ENCODE data around the gene TEPSIN.

TEPSIN gene

GRCh38 chr17:81193051-81193410 lies 45.8 kb downstream of the TEPSIN start:
- Histone ChIP-seq H3K27ac (ENCODE audit: insufficient read depth, low read length, poor library complexity, severe bottlenecking) (no peak overlapping the region), H3K4me3 (ENCODE audit: insufficient read depth, low read depth, low read length, poor library complexity, severe bottlenecking) (no peak overlapping the region), H3K9me3 (ENCODE audit: control insufficient read depth, low read length) (no peaks in the 10 kb centered on the region), H3K36me3 (ENCODE audit: control insufficient read depth, insufficient read depth, low read length) (no peaks in the 10 kb centered on the region), H3K4me1 (ENCODE audit: control insufficient read depth, insufficient read depth, low read length, poor library complexity, severe bottlenecking) (no peaks in the 10 kb centered on the region), H3K27me3 (replicated peaks; ENCODE audit: control insufficient read depth, insufficient read depth, low read length, poor library complexity, severe bottlenecking) (no peaks in the 10 kb centered on the region)
- DNase-seq: no peak

GRCh38 chr17:81192386-81193050 lies 46.3 kb downstream of the TEPSIN start:
- Histone ChIP-seq H3K27ac (ENCODE audit: insufficient read depth, low read length, poor library complexity, severe bottlenecking) (no peak overlapping the region), H3K4me3 (ENCODE audit: insufficient read depth, low read depth, low read length, poor library complexity, severe bottlenecking) (no peak overlapping the region), H3K4me1 (ENCODE audit: control insufficient read depth, insufficient read depth, low read length, poor library complexity, severe bottlenecking) (no peaks in the 10 kb centered on the region), H3K36me3 (ENCODE audit: control insufficient read depth, insufficient read depth, low read length) (no peaks in the 10 kb centered on the region), H3K9me3 (ENCODE audit: control insufficient read depth, low read length) (no peaks in the 10 kb centered on the region), H3K27me3 (replicated peaks; ENCODE audit: control insufficient read depth, insufficient read depth, low read length, poor library complexity, severe bottlenecking) (no peaks in the 10 kb centered on the region)
- no peak for DNase-seq

DNA sequence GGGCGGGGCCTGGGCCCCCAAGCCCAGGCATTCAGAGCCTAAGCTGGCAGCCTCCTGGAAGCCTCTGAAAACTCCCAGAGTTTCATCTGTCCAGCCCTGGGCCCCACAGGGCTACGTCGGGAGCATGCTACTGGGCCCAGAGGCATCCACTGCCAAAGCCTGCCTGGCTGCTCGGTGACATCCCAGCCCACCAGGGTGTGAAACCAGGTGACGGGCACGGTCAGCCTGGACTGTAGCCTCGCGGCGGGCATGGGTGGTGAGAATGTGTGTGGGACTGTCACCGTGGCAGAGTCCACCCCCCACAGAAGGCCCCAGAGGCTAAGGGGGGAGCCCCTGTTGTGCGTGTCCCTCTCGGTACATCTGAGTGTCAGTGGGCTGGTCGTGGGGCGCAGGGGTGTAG lies 47.2 kb downstream of the TEPSIN start:
- no peaks in the 10 kb centered on the region for H3K36me3 ChIP-seq (ENCODE audit: control insufficient read depth, insufficient read depth, low read length)
- no peak overlapping the region for H3K4me3 ChIP-seq (ENCODE audit: insufficient read depth, low read depth, low read length, poor library complexity, severe bottlenecking)
- no peaks in the 10 kb centered on the region for H3K9me3 ChIP-seq (ENCODE audit: control insufficient read depth, low read length)
- no peak overlapping the region for H3K27ac ChIP-seq (ENCODE audit: insufficient read depth, low read length, poor library complexity, severe bottlenecking)
- no peaks in the 10 kb centered on the region for H3K27me3 ChIP-seq (replicated peaks; ENCODE audit: control insufficient read depth, insufficient read depth, low read length, poor library complexity, severe bottlenecking)
- H3K4me1 ChIP-seq (ENCODE audit: control insufficient read depth, insufficient read depth, low read length, poor library complexity, severe bottlenecking): no peaks in the 10 kb centered on the region
- DNase-seq: no peak

- Histone ChIP-seq H3K4me1 (ENCODE audit: control insufficient read depth, insufficient read depth, low read length, poor library complexity, severe bottlenecking) (no peaks in the 10 kb centered on the region), H3K27me3 (replicated peaks; ENCODE audit: control insufficient read depth, insufficient read depth, low read length, poor library complexity, severe bottlenecking) (no peaks in the 10 kb centered on the region), H3K9me3 (ENCODE audit: control insufficient read depth, low read length) (no peaks in the 10 kb centered on the region), H3K36me3 (ENCODE audit: control insufficient read depth, insufficient read depth, low read length) (no peaks in the 10 kb centered on the region), H3K27ac (ENCODE audit: insufficient read depth, low read length, poor library complexity, severe bottlenecking) (no peak overlapping the region), H3K4me3 (ENCODE audit: insufficient read depth, low read depth, low read length, poor library complexity, severe bottlenecking) (no peak overlapping the region)
- no peak for DNase-seq
Measured at GRCh38 chr17:81191116-81191515, 47.7 kb downstream of the TEPSIN start.

DNA sequence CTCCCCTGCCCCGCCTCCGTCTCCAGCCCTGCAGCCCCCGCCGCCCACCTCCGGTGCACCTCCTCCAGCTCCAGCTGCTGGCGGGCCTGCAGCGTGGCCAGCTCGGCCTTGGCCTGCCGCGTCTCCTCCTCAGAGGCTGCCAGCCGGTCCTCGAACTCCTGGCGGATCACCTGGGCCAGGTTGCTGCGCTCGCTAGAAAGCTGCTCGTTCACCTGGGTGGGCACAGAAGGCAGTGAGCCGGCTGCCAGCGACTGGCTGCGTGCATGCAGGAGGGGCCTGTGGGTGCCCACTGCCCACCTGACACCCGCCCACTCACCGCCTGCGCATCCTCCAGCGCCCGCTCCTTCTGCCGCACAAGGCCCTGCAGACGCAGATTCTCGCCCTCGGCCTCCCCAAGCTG lies 48.3 kb downstream of the TEPSIN start:
- H3K36me3 ChIP-seq (ENCODE audit: control insufficient read depth, insufficient read depth, low read length): no peaks in the 10 kb centered on the region
- no peak overlapping the region for H3K27ac ChIP-seq (ENCODE audit: insufficient read depth, low read length, poor library complexity, severe bottlenecking)
- H3K4me3 ChIP-seq (ENCODE audit: insufficient read depth, low read depth, low read length, poor library complexity, severe bottlenecking): no peak overlapping the region
- no peaks in the 10 kb centered on the region for H3K4me1 ChIP-seq (ENCODE audit: control insufficient read depth, insufficient read depth, low read length, poor library complexity, severe bottlenecking)
- no peaks in the 10 kb centered on the region for H3K27me3 ChIP-seq (replicated peaks; ENCODE audit: control insufficient read depth, insufficient read depth, low read length, poor library complexity, severe bottlenecking)
- DNase-seq: no peak
- H3K9me3 ChIP-seq (ENCODE audit: control insufficient read depth, low read length): no peaks in the 10 kb centered on the region

- Histone ChIP-seq H3K27ac (ENCODE audit: insufficient read depth, low read length, poor library complexity, severe bottlenecking) (no peak overlapping the region), H3K4me3 (ENCODE audit: insufficient read depth, low read depth, low read length, poor library complexity, severe bottlenecking) (no peak overlapping the region), H3K36me3 (ENCODE audit: control insufficient read depth, insufficient read depth, low read length) (no peaks in the 10 kb centered on the region), H3K9me3 (ENCODE audit: control insufficient read depth, low read length) (no peaks in the 10 kb centered on the region), H3K27me3 (replicated peaks; ENCODE audit: control insufficient read depth, insufficient read depth, low read length, poor library complexity, severe bottlenecking) (no peaks in the 10 kb centered on the region), H3K4me1 (ENCODE audit: control insufficient read depth, insufficient read depth, low read length, poor library complexity, severe bottlenecking) (no peaks in the 10 kb centered on the region)
- no peak for DNase-seq
Measured at GRCh38 chr17:81189670-81190530, 49.0 kb downstream of the TEPSIN start.

- Histone ChIP-seq H3K9me3 (ENCODE audit: control insufficient read depth, low read length) (no peaks in the 10 kb centered on the region), H3K36me3 (ENCODE audit: control insufficient read depth, insufficient read depth, low read length) (no peaks in the 10 kb centered on the region), H3K27me3 (replicated peaks; ENCODE audit: control insufficient read depth, insufficient read depth, low read length, poor library complexity, severe bottlenecking) (no peaks in the 10 kb centered on the region), H3K4me3 (ENCODE audit: insufficient read depth, low read depth, low read length, poor library complexity, severe bottlenecking) (no peak overlapping the region), H3K4me1 (ENCODE audit: control insufficient read depth, insufficient read depth, low read length, poor library complexity, severe bottlenecking) (no peaks in the 10 kb centered on the region), H3K27ac (ENCODE audit: insufficient read depth, low read length, poor library complexity, severe bottlenecking) (no peak overlapping the region)
- no peak for DNase-seq
Measured at GRCh38 chr17:81189016-81189415, 49.8 kb downstream of the TEPSIN start.

GRCh38 chr17:81188491-81188840 lies 50.4 kb downstream of the TEPSIN start:
- Histone ChIP-seq H3K4me1 (ENCODE audit: control insufficient read depth, insufficient read depth, low read length, poor library complexity, severe bottlenecking) (no peaks in the 10 kb centered on the region), H3K27me3 (replicated peaks; ENCODE audit: control insufficient read depth, insufficient read depth, low read length, poor library complexity, severe bottlenecking) (no peaks in the 10 kb centered on the region), H3K4me3 (ENCODE audit: insufficient read depth, low read depth, low read length, poor library complexity, severe bottlenecking) (no peak overlapping the region), H3K36me3 (ENCODE audit: control insufficient read depth, insufficient read depth, low read length) (no peaks in the 10 kb centered on the region), H3K9me3 (ENCODE audit: control insufficient read depth, low read length) (no peaks in the 10 kb centered on the region), H3K27ac (ENCODE audit: insufficient read depth, low read length, poor library complexity, severe bottlenecking) (no peak overlapping the region)
- DNase-seq: no peak

DNA sequence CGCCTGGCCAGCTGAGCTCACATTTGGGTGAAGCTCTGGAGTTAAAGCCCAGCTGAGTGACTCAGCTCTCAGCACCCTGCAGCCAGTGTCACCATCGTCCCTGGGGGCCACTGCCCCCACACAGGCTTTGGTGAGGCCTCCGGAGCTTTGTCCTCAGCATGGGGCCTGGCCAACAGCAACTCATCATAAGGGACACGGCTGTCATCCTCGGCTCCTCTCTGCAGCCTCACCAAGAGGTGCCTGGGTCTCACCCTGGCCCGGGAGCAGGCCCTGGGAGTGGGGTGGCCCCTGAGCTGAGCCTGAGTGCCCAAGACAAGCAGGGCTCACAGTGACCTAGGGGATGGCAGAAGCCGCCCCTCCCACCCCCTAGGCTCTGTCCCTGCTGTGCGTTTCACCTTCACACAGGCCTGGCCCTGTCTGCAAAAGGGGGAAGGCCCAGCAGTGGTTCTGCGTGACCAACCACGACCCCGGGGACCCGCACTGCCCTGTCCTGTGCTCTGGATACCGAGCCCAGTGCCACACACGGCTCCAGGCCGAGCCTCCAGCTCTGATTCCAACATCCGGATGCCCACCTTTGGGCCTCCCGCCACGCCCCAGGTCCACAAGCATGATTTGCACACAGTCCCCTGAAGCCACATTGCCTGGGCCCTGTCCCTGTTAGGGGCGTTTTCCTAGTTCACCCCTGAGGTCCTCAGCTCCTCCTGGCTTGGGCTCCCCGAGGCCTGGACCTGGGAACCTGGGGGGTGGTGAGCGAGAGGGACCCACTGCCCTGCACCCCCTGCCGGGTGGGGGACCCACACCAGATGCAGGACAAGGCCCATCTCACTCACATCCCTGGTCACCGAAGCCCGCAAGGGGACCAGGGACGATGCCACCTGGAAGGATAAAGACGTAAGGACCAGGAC lies 51.0 kb downstream of the TEPSIN start:
- DNase-seq: no peak
- Histone ChIP-seq H3K27me3 (replicated peaks; ENCODE audit: control insufficient read depth, insufficient read depth, low read length, poor library complexity, severe bottlenecking) (no peaks in the 10 kb centered on the region), H3K4me1 (ENCODE audit: control insufficient read depth, insufficient read depth, low read length, poor library complexity, severe bottlenecking) (no peaks in the 10 kb centered on the region), H3K27ac (ENCODE audit: insufficient read depth, low read length, poor library complexity, severe bottlenecking) (no peak overlapping the region), H3K4me3 (ENCODE audit: insufficient read depth, low read depth, low read length, poor library complexity, severe bottlenecking) (no peak overlapping the region), H3K9me3 (ENCODE audit: control insufficient read depth, low read length) (no peaks in the 10 kb centered on the region), H3K36me3 (ENCODE audit: control insufficient read depth, insufficient read depth, low read length) (no peaks in the 10 kb centered on the region)

GRCh38 chr17:81187120-81187519 lies 51.7 kb downstream of the TEPSIN start:
- Histone ChIP-seq H3K27me3 (replicated peaks; ENCODE audit: control insufficient read depth, insufficient read depth, low read length, poor library complexity, severe bottlenecking) (no peaks in the 10 kb centered on the region), H3K4me3 (ENCODE audit: insufficient read depth, low read depth, low read length, poor library complexity, severe bottlenecking) (no peak overlapping the region), H3K27ac (ENCODE audit: insufficient read depth, low read length, poor library complexity, severe bottlenecking) (no peak overlapping the region), H3K4me1 (ENCODE audit: control insufficient read depth, insufficient read depth, low read length, poor library complexity, severe bottlenecking) (no peaks in the 10 kb centered on the region), H3K9me3 (ENCODE audit: control insufficient read depth, low read length) (no peaks in the 10 kb centered on the region), H3K36me3 (ENCODE audit: control insufficient read depth, insufficient read depth, low read length) (no peaks in the 10 kb centered on the region)
- no peak for DNase-seq
